Measurements from ENCODE around the gene PLPP7.

DNA sequence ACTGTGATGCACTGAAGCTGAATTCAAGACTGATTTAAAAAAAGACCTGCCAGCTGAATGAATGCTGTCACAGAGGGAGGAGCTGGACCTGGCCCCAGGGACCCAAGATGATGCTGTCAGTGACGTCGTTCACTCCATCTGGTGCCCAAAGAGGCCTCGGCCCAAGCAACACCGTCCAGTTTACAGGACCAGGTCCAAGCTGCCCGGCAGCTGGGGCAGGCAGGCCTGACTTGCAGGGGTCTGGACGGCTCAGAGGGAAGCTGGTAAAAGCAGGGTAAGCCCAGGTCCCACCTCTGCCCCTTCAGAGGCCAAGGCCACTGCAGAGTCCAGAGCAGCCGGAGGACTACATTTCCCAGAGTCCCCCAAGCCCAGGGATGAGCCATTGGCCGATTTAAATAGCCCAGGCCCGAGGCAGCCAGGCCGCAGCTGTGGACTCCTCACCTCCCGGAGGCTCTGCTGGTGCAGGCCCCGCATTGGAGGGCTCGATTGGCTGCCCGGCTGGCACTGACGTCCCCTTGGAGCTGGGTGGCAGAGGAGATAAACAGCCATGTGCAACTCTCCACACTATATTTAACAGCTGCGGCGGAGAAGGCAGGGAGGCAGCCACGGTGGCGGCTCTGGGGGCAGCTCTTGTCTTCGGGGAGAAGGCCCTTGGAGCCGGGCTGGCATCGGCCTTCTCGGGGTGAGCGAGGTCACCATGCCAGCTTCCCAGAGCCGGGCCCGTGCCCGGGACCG is at the start of gene PLPP7:
- TF ChIP-seq, protein P1, sequence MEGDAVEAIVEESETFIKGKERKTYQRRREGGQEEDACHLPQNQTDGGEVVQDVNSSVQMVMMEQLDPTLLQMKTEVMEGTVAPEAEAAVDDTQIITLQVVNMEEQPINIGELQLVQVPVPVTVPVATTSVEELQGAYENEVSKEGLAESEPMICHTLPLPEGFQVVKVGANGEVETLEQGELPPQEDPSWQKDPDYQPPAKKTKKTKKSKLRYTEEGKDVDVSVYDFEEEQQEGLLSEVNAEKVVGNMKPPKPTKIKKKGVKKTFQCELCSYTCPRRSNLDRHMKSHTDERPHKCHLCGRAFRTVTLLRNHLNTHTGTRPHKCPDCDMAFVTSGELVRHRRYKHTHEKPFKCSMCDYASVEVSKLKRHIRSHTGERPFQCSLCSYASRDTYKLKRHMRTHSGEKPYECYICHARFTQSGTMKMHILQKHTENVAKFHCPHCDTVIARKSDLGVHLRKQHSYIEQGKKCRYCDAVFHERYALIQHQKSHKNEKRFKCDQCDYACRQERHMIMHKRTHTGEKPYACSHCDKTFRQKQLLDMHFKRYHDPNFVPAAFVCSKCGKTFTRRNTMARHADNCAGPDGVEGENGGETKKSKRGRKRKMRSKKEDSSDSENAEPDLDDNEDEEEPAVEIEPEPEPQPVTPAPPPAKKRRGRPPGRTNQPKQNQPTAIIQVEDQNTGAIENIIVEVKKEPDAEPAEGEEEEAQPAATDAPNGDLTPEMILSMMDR (IDR thresholded peaks at IDR 0.05; ENCODE audit: low read depth, low read length, missing input control) = no peak
- TF ChIP-seq JUND (IDR thresholded peaks at IDR 0.05) (no peak), NR2F2 (IDR thresholded peaks at IDR 0.05) (no peak), GABPA (IDR thresholded peaks at IDR 0.05 in 1 of 2, conservative IDR thresholded peaks at IDR 0.05 in 1 of 2) (no peak), RXRA (IDR thresholded peaks at IDR 0.05) (no peak), REST (IDR thresholded peaks at IDR 0.05) (no peak), TAF1 (conservative IDR thresholded peaks at IDR 0.05) (no peak), RAD21 (IDR thresholded peaks at IDR 0.05) (no peak), HNF4A (conservative IDR thresholded peaks at IDR 0.05) (no peak), FOXA1 (IDR thresholded peaks at IDR 0.05) (no peak), HNF4G (IDR thresholded peaks at IDR 0.05) (no peak)
- TF ChIP-seq, protein P2, sequence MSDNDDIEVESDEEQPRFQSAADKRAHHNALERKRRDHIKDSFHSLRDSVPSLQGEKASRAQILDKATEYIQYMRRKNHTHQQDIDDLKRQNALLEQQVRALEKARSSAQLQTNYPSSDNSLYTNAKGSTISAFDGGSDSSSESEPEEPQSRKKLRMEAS (IDR thresholded peaks at IDR 0.05) = no peak

All from liver (tissue), 3 donors.